ENCODE results near the gene SLC6A6.

SLC6A6 gene

DNA sequence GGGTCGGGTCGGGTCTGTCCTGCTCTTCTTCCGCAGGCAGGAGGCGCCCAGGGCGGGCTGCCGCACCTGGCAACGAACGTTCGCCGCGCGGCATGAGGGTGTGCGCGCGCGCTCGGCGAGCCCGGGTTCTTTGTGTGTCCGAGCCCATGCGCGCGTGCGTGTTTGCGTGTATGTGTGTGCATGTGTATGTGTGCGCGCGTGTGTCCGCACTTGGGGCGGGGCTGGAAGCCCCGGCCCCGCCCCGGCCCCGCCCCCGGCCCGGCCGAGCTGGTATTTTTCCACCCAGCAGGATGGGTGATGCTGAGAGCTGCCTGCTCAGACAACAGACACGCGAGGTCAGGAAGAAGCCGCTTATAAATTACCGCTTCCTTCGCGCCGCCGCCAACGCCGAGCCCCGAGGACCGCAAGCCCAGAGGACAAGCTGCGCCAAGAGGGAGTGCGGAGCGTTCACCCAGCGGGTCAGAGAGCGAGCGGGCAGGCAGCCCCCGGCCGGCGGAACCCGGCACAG is at the start of gene SLC6A6:
Gene SLC6A6, plus strand, starts transcription at position 303 of the 508 bp plus-strand sequence. CDS start 41,029 bp downstream, outside the sequence.
- TF ChIP-seq EZH2 (IDR thresholded peaks at IDR 0.05; ENCODE audit: borderline replicate concordance, low read depth, low read length, severe bottlenecking) (no peak), CTCF (IDR thresholded peaks at IDR 0.05; ENCODE audit: borderline replicate concordance, extremely low read depth, low read length, poor library complexity, severe bottlenecking) (peak; percentile 61)
- H3K4me3 ChIP-seq (ENCODE audit: low read depth in 1 of 2, low read length in 2 of 2), result peak within 1 kb of the TSS; percentile 56 to 95; a peak in 3 of 4 replicates
- H3K9ac ChIP-seq (ENCODE audit: low read depth, low read length), result peak within 1 kb of the TSS; percentile 61
- H3K4me1 ChIP-seq (ENCODE audit: insufficient read depth, low read length), result peaks cover 40% of the 10 kb centered on the region
- peaks cover 38% of the 10 kb centered on the region for H3K79me2 ChIP-seq (ENCODE audit: insufficient read depth, low read length)
- ATAC-seq (ENCODE audit: insufficient read depth, low read depth) (peak; percentile 71), DNase-seq (peak; percentile 92)
- H3K9me3 ChIP-seq (ENCODE audit: insufficient read depth, low read length, severe bottlenecking), result no peaks in the 10 kb centered on the region
- no peaks in the 10 kb centered on the region for H3K27me3 ChIP-seq (ENCODE audit: insufficient read depth, low read length, poor library complexity)
- H3K27ac ChIP-seq (ENCODE audit: low read length), result peak within 1 kb of the TSS; percentile 73
- H3K4me2 ChIP-seq (ENCODE audit: insufficient read depth, low read length), result peak within 1 kb of the TSS; percentile 88
- peak within 1 kb of the TSS; percentile 91 for H2AFZ ChIP-seq (ENCODE audit: low read depth, low read length)
- H3K36me3 ChIP-seq (ENCODE audit: insufficient read depth, low read length), result no peaks in the 10 kb centered on the region
- peaks cover 10% of the 10 kb centered on the region; the same call in 1 of the 2 replicates for H4K20me1 ChIP-seq (ENCODE audit: insufficient read depth, low read length)

DNA sequence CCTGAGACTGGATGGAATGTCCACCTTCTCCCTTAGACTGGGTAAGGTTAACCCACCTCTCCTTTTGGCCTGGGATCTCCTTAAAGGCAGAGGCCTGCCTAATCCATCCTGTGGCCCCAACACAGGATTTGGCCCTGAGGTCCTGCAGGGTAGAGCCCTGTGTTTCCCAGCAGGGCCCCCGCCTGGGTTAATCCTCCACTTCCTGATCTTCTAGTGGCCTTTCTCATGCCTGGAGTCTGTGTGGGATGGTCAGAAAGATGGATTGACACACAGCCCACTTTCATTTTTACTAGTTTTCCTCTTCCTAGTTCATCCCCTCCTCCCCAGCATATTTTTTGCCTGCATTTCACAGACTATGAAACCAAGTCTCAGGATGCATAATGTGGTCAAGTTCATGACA is 48.9 kb upstream of the SLC6A6 start:
- H4K20me1 ChIP-seq (ENCODE audit: insufficient read depth, low read length), result no peaks in the 10 kb centered on the region; the same call in 1 of the 2 replicates
- no peak for TF ChIP-seq EZH2 (IDR thresholded peaks at IDR 0.05; ENCODE audit: borderline replicate concordance, low read depth, low read length, severe bottlenecking)
- no peak for TF ChIP-seq CTCF (IDR thresholded peaks at IDR 0.05; ENCODE audit: borderline replicate concordance, extremely low read depth, low read length, poor library complexity, severe bottlenecking)
- no peak overlapping the region for H2AFZ ChIP-seq (ENCODE audit: low read depth, low read length)
- H3K79me2 ChIP-seq (ENCODE audit: insufficient read depth, low read length), result no peaks in the 10 kb centered on the region
- no peak overlapping the region for H3K4me2 ChIP-seq (ENCODE audit: insufficient read depth, low read length)
- H3K27me3 ChIP-seq (ENCODE audit: insufficient read depth, low read length, poor library complexity), result peaks cover 7% of the 10 kb centered on the region
- DNase-seq (no peak), ATAC-seq (ENCODE audit: insufficient read depth, low read depth) (no peak)
- H3K9ac ChIP-seq (ENCODE audit: low read depth, low read length), result no peak overlapping the region
- H3K27ac ChIP-seq (ENCODE audit: low read length), result no peak overlapping the region
- H3K4me3 ChIP-seq (ENCODE audit: low read depth in 1 of 2, low read length in 2 of 2), result no peak overlapping the region
- no peaks in the 10 kb centered on the region for H3K9me3 ChIP-seq (ENCODE audit: insufficient read depth, low read length, severe bottlenecking)
- H3K4me1 ChIP-seq (ENCODE audit: insufficient read depth, low read length), result no peaks in the 10 kb centered on the region
- no peaks in the 10 kb centered on the region for H3K36me3 ChIP-seq (ENCODE audit: insufficient read depth, low read length)

DNA sequence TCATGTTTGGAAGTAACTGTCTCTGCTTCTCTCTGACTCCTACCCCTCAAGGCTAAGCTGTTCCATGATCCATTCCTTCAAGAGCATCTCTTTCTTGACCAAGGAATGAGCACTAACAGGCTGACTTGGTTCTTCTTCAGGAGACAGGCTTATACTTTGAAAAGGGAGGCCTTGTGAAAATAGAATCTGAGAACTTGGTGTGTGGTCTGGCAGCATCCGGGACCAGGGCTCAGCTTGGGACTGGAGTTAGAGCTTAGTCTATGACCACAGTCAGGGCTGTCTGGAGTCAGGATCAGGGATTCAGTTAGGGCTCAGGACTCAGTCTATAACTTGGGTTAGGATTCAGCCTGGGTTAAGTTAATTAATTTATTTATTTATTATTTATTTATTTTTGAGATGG is 44.9 kb upstream of the SLC6A6 start:
- Histone ChIP-seq H3K9ac (ENCODE audit: low read depth, low read length) (no peak overlapping the region), H3K4me2 (ENCODE audit: insufficient read depth, low read length) (no peak overlapping the region), H3K4me1 (ENCODE audit: insufficient read depth, low read length) (no peaks in the 10 kb centered on the region), H3K79me2 (ENCODE audit: insufficient read depth, low read length) (no peaks in the 10 kb centered on the region), H2AFZ (ENCODE audit: low read depth, low read length) (no peak overlapping the region), H3K27me3 (ENCODE audit: insufficient read depth, low read length, poor library complexity) (no peaks in the 10 kb centered on the region), H4K20me1 (ENCODE audit: insufficient read depth, low read length) (no peaks in the 10 kb centered on the region), H3K27ac (ENCODE audit: low read length) (no peak overlapping the region), H3K36me3 (ENCODE audit: insufficient read depth, low read length) (no peaks in the 10 kb centered on the region), H3K4me3 (ENCODE audit: low read depth in 1 of 2, low read length in 2 of 2) (no peak overlapping the region), H3K9me3 (ENCODE audit: insufficient read depth, low read length, severe bottlenecking) (no peaks in the 10 kb centered on the region)
- DNase-seq, result no peak
- ATAC-seq (ENCODE audit: insufficient read depth, low read depth), result no peak
- TF ChIP-seq EZH2 (IDR thresholded peaks at IDR 0.05; ENCODE audit: borderline replicate concordance, low read depth, low read length, severe bottlenecking) (no peak), CTCF (IDR thresholded peaks at IDR 0.05; ENCODE audit: borderline replicate concordance, extremely low read depth, low read length, poor library complexity, severe bottlenecking) (no peak)
